IMR-90 (cell line): ENCODE results near the gene LIAS. TPM values are rescaled to one million over a fixed set of nuclear protein-coding genes. Genes with fewer than 3 reads are reported as not detected.

ENCODE experiments used
- ATAC-seq: fragments of 200-7000 bp; cut with Tn5 transposase; 2 replicates; pipeline ENCODE4 v1.9.1; 2020; ENCODE audit warnings: low read depth, mild to moderate bottlenecking, moderate library complexity
- BruUV-seq: library from RNA; stranded (reverse); fragments of 400-500 nt; replicated peaks from 2 replicates; lab custom pipeline; 2021; lab: Mats Ljungman, UMichigan
- CTCF ChIA-PET: fragments of 300-600 bp; formaldehyde crosslinking; extraction: SDS; loops from one replicate; lab custom pipeline; 2021; ENCODE audit warnings: antibody characterized with exemption; lab: Yijun Ruan, JAX
- POLR2A ChIA-PET: fragments of 300-600 bp; sonication (Branson Sonifier 250); formaldehyde crosslinking; loops from one replicate; lab custom pipeline; 2022; ENCODE audit warnings: antibody characterized with exemption; ENCODE audit not compliant: unreplicated experiment; lab: Charles Lee
- DNase-seq: peaks from one replicate; pipeline ENCODE4 v3.0.0; 2013
- H2AFZ ChIP-seq: replicated peaks from 2 replicates; pipeline ENCODE3; 2013; ENCODE audit warnings: low read length, mild to moderate bottlenecking; ENCODE audit not compliant: poor library complexity
- H2AK5ac ChIP-seq: 2 replicates; pipeline ENCODE4 v1.6.1; 2013; ENCODE audit warnings: low read depth, low read length, inconsistent platforms
- H2AK9ac ChIP-seq: replicated peaks from 2 replicates; pipeline ENCODE3; 2013; ENCODE audit warnings: mild to moderate bottlenecking, low read depth, low read length, moderate library complexity; ENCODE audit not compliant: poor library complexity
- H2BK120ac ChIP-seq: 2 replicates; pipeline ENCODE4 v1.6.1; 2013; ENCODE audit warnings: low read depth, low read length, inconsistent platforms
- H2BK15ac ChIP-seq: 3 replicates; pipeline ENCODE4 v1.6.1; 2013; ENCODE audit warnings: low read depth, low read length, inconsistent platforms
- H2BK20ac ChIP-seq: 2 replicates; pipeline ENCODE4 v1.6.1; 2013; ENCODE audit warnings: low read depth, mild to moderate bottlenecking, inconsistent platforms, low read length, moderate library complexity
- H2BK5ac ChIP-seq: 2 replicates; pipeline ENCODE4 v1.6.1; 2013; ENCODE audit warnings: mild to moderate bottlenecking, low read depth, low read length, inconsistent platforms; ENCODE audit not compliant: poor library complexity, severe bottlenecking
- H3K14ac ChIP-seq: replicated peaks from 2 replicates; pipeline ENCODE4 v1.6.1; 2013; ENCODE audit warnings: low read depth, low read length, inconsistent platforms
- H3K18ac ChIP-seq: 2 replicates; pipeline ENCODE4 v1.6.1; 2013; ENCODE audit warnings: low read depth, low read length, control low read depth
- H3K23ac ChIP-seq: 2 replicates; pipeline ENCODE4 v1.6.1; 2013; ENCODE audit warnings: low read depth, low read length, inconsistent platforms
- H3K27ac ChIP-seq: 2 replicates; pipeline ENCODE4 v1.5.1; 2013; ENCODE audit warnings: mild to moderate bottlenecking, control low read depth, low read length; ENCODE audit not compliant: insufficient read depth
- H3K27me3 ChIP-seq: 2 replicates; pipeline ENCODE4 v1.6.1; 2013; ENCODE audit warnings: low read length; ENCODE audit not compliant: control insufficient read depth, insufficient read depth
- H3K36me3 ChIP-seq: 2 replicates; pipeline ENCODE4 v1.6.1; 2013; ENCODE audit warnings: low read length, mixed read lengths; ENCODE audit not compliant: control insufficient read depth, insufficient read depth
- H3K4ac ChIP-seq: 2 replicates; pipeline ENCODE4 v1.6.1; 2013; ENCODE audit warnings: low read depth, low read length, inconsistent platforms
- H3K4me1 ChIP-seq: 2 replicates; pipeline ENCODE4 v1.6.1; 2013; ENCODE audit warnings: low read length, mixed read lengths; ENCODE audit not compliant: control insufficient read depth, insufficient read depth
- H3K4me2 ChIP-seq: 2 replicates; pipeline ENCODE4 v1.6.1; 2013; ENCODE audit warnings: low read depth, mild to moderate bottlenecking, control low read depth, low read length, moderate library complexity
- H3K4me3 ChIP-seq: 2 replicates; pipeline ENCODE4 v1.5.1; 2013; ENCODE audit warnings: low read depth, mild to moderate bottlenecking, control low read depth, low read length, moderate library complexity; ENCODE audit not compliant: insufficient read depth
- H3K56ac ChIP-seq: 2 replicates; pipeline ENCODE4 v1.6.1; 2013; ENCODE audit warnings: low read length, inconsistent platforms; ENCODE audit not compliant: insufficient read depth; ENCODE audit errors: extremely low read depth
- H3K79me1 ChIP-seq, 2 experiments: 2 replicates each; pipeline ENCODE4 v1.6.1; 2013; ENCODE audit warnings: low read length in 2 of 2, inconsistent platforms in 1 of 2, low read depth in 1 of 2
- H3K9ac ChIP-seq: 2 replicates; pipeline ENCODE4 v1.6.1; 2013; ENCODE audit warnings: low read depth, low read length, control low read depth
- H3K9me1 ChIP-seq: 2 replicates; pipeline ENCODE4 v1.6.1; 2013; ENCODE audit warnings: low read length, inconsistent platforms; ENCODE audit not compliant: insufficient read depth
- H3K9me3 ChIP-seq: 2 replicates; pipeline ENCODE4 v1.6.1; 2013; ENCODE audit warnings: low read length; ENCODE audit not compliant: control insufficient read depth, insufficient read depth
- H4K20me1 ChIP-seq: 2 replicates; pipeline ENCODE4 v1.6.1; 2013; ENCODE audit warnings: low read length, inconsistent platforms; ENCODE audit not compliant: insufficient read depth
- H4K5ac ChIP-seq: 2 replicates; pipeline ENCODE4 v1.6.1; 2013; ENCODE audit warnings: mild to moderate bottlenecking, low read depth, low read length, control low read depth
- H4K8ac ChIP-seq, 2 experiments: 2 replicates each; pipeline ENCODE4 v1.6.1; 2013; ENCODE audit warnings: low read depth in 2 of 2, low read length in 2 of 2, control low read depth in 1 of 2, inconsistent platforms in 1 of 2
- H4K91ac ChIP-seq: 2 replicates; pipeline ENCODE4 v1.6.1; 2013; ENCODE audit warnings: low read depth, low read length, inconsistent platforms; ENCODE audit not compliant: insufficient read depth
- BHLHE40 ChIP-seq: fragments of 150-350 bp; IDR thresholded peaks from 2 replicates; pipeline ENCODE4 v1.6.1; 2016; ENCODE audit warnings: mild to moderate bottlenecking, low read depth, low read length
- CEBPB ChIP-seq: IDR thresholded peaks from 2 replicates; pipeline ENCODE4 v1.6.1; 2012; ENCODE audit warnings: low read depth, low read length, improper control_type of control experiment
- CHD1 ChIP-seq: IDR thresholded peaks from 2 replicates; pipeline ENCODE4 v1.6.1; 2012; ENCODE audit warnings: low read depth, low read length, improper control_type of control experiment
- CTCF ChIP-seq: conservative IDR thresholded peaks from 2 replicates; pipeline ENCODE4 v1.5.1; 2012; ENCODE audit warnings: mild to moderate bottlenecking, low read depth, low read length, improper control_type of control experiment
- FOS ChIP-seq: fragments of 150-350 bp; IDR thresholded peaks from 2 replicates; pipeline ENCODE4 v1.6.1; 2016; ENCODE audit warnings: low read depth, low read length
- MAFK ChIP-seq: IDR thresholded peaks from 2 replicates; pipeline ENCODE4 v1.6.1; 2012; ENCODE audit warnings: low read depth, low read length, improper control_type of control experiment
- MAZ ChIP-seq: IDR thresholded peaks from 2 replicates; pipeline ENCODE4 v1.6.1; 2012; ENCODE audit warnings: low read depth, mild to moderate bottlenecking, low read length, improper control_type of control experiment, moderate library complexity, borderline replicate concordance
- MXI1 ChIP-seq: IDR thresholded peaks from 2 replicates; pipeline ENCODE4 v1.6.1; 2012; ENCODE audit warnings: low read depth, mild to moderate bottlenecking, low read length, moderate library complexity, borderline replicate concordance
- NFE2L2 ChIP-seq: fragments of 150-350 bp; IDR thresholded peaks from 2 replicates; pipeline ENCODE4 v1.6.1; 2016; ENCODE audit warnings: low read depth, mild to moderate bottlenecking, low read length
- POLR2A ChIP-seq: IDR thresholded peaks from 2 replicates; pipeline ENCODE4 v1.6.1; 2012; ENCODE audit warnings: mild to moderate bottlenecking, low read depth, low read length
- RAD21 ChIP-seq: IDR thresholded peaks from 2 replicates; pipeline ENCODE4 v1.6.1; 2012; ENCODE audit warnings: low read length, improper control_type of control experiment
- RCOR1 ChIP-seq: IDR thresholded peaks from 2 replicates; pipeline ENCODE4 v1.6.1; 2012; ENCODE audit warnings: mild to moderate bottlenecking, low read length, improper control_type of control experiment; ENCODE audit not compliant: insufficient replicate concordance
- RFX5 ChIP-seq: IDR thresholded peaks from 2 replicates; pipeline ENCODE4 v1.8.0; 2012; ENCODE audit warnings: low read depth, mild to moderate bottlenecking, low read length, moderate library complexity
- SMC3 ChIP-seq: fragments of 150-350 bp; IDR thresholded peaks from 2 replicates; pipeline ENCODE4 v1.6.1; 2016; ENCODE audit warnings: low read depth, mild to moderate bottlenecking, antibody characterized with exemption, low read length, moderate library complexity
- USF2 ChIP-seq: fragments of 150-350 bp; IDR thresholded peaks from 2 replicates; pipeline ENCODE4 v1.6.1; 2017; ENCODE audit warnings: mild to moderate bottlenecking, antibody characterized with exemption, low read length, low read depth
- WGBS, 2 experiments: methylation state at CpG; one replicate each; pipeline versions ENCODE4 v1.1.5 to v1.1.7; 2013; ENCODE audit warnings: missing lambda C conversion rate in 2 of 2; ENCODE audit not compliant: insufficient read length in 1 of 2; ENCODE audit errors: extremely low coverage in 2 of 2; 5-methylcytosine and 5-hydroxymethylcytosine counted together
- dilution Hi-C: fragments of 300-500 bp; cut with HindIII; formaldehyde crosslinking; loops from one replicate; pipeline ENCODE4 v1.14.3; 2018; ENCODE audit warnings: low sequenced_read_pairs; ENCODE audit not compliant: unreplicated experiment
- in situ Hi-C: fragments of 300-500 bp; cut with MboI; formaldehyde crosslinking; loops from 3 replicates; pipeline ENCODE4 v1.14.3; 2019; ENCODE audit warnings: low sequenced_read_pairs, inconsistent platforms, mixed read lengths
- intact Hi-C: fragments of 100-400 bp; cut with micrococcal nuclease; formaldehyde crosslinking; loops from 2 replicates; pipeline ENCODE4 v1.10.0; 2022
- polyA plus RNA-seq, 3 experiments: library from polyadenylated mRNA; depleted of rRNA; stranded (reverse); fragments of >200 nt; gene quantifications; 2 replicates each; pipeline ENCODE4 v1.2.3, GENCODE V29; 2012; ENCODE audit warnings: low replicate concordance in 1 of 3
- total RNA-seq: library from RNA; depleted of rRNA; stranded (reverse); fragments of >200 nt; gene quantifications from 2 replicates; pipeline ENCODE4 v1.2.3, GENCODE V29; 2012

The LIAS gene
- total and polyA plus RNA-seq, 2 of the 4 experiments (the other 2 are of a cell fraction) = 3.2 to 7.8 TPM

- Histone ChIP-seq H3K4me2 (no peak overlapping the region; the same call in 1 of the 2 replicates), H3K14ac (no peak overlapping the region), H4K20me1 (peaks cover 23% of the 10 kb centered on the region; the same call in 1 of the 2 replicates), H3K9me1 (peaks cover 9% of the 10 kb centered on the region; the same call in 1 of the 2 replicates), H3K4ac (no peak overlapping the region), H3K23ac (peak overlapping the region; percentile 51), H3K79me1 (peaks cover 7 to 51% of the 10 kb centered on the region in 2 experiments), H3K9me3 (no peaks in the 10 kb centered on the region), H4K91ac (no peak overlapping the region), H2AK9ac (no peak overlapping the region), H4K8ac (no peak overlapping the region), H3K36me3 (peaks cover 6% of the 10 kb centered on the region; the same call in 1 of the 2 replicates), H3K27ac (no peak overlapping the region), H2AK5ac (no peak overlapping the region), H3K4me1 (peaks cover 9% of the 10 kb centered on the region), H2BK5ac (no peak overlapping the region), H3K56ac (no peak overlapping the region), H3K4me3 (no peak overlapping the region), H4K5ac (no peak overlapping the region), H3K18ac (no peak overlapping the region), H3K9ac (no peak overlapping the region), H2AFZ (no peak overlapping the region), H3K27me3 (no peaks in the 10 kb centered on the region), H2BK20ac (no peak overlapping the region), H2BK120ac (no peak overlapping the region), H2BK15ac (no peak overlapping the region)
- dilution Hi-C loops = no loop called here
- WGBS, 2 experiments = no CpG with 5 or more reads among the region's 7 CpGs
- ATAC-seq = no peak
- in situ Hi-C loops = loop anchor here (10.0 kb wide), 1 partner anchor 110 kb away; the partner anchor contains the start of gene SMIM14
- ChIA-PET POLR2A (no interaction called here), CTCF (interaction anchor here (0.6 kb wide), 1 partner anchor 125 kb away, joined by 4 read pairs; no protein-coding TSS in a partner anchor)
- no peak for DNase-seq
- intact Hi-C loops = no loop called here
- BruUV-seq = no TSS peak
- no peak for TF ChIP-seq BHLHE40
- no peak for TF ChIP-seq SMC3
- no peak for TF ChIP-seq POLR2A
- no peak for TF ChIP-seq RCOR1
- no peak for TF ChIP-seq CEBPB
- TF ChIP-seq RAD21 = no peak
- no peak for TF ChIP-seq MAFK
- TF ChIP-seq USF2 = no peak
- TF ChIP-seq MAZ = no peak
- no peak for TF ChIP-seq CTCF
- no peak for TF ChIP-seq CHD1
- no peak for TF ChIP-seq RFX5
- no peak for TF ChIP-seq MXI1
- no peak for TF ChIP-seq NFE2L2
- TF ChIP-seq FOS = no peak
Observed at GRCh38 chr4:39524161-39524957, 65.5 kb downstream of the LIAS start.
